Stimulated activated CD4-positive, alpha-beta T cell treated with anti-CD3 and anti-CD28 coated beads, Interleukin-4, amount 100 ng/mL, for 1 hour (primary cell): ENCODE results near the gene OCSTAMP.

Source experiments
- DNase-seq: peaks from one replicate; pipeline ENCODE4 v3.0.0-alpha.2; 2020

OCSTAMP gene

GRCh38 chr20:46507760-46508407 lies 42.6 kb downstream of the OCSTAMP start:
- no peak for DNase-seq

GRCh38 chr20:46505506-46505905 lies 44.9 kb downstream of the OCSTAMP start:
- no peak for DNase-seq

GRCh38 chr20:46501961-46502360 lies 48.5 kb downstream of the OCSTAMP start:
- no peak for DNase-seq

GRCh38 chr20:46501337-46501942 lies 49.0 kb downstream of the OCSTAMP start:
- no peak for DNase-seq

GRCh38 chr20:46494077-46494476 lies 56.4 kb downstream of the OCSTAMP start:
- DNase-seq: no peak

GRCh38 chr20:46491354-46491753 lies 59.1 kb downstream of the OCSTAMP start:
- DNase-seq: no peak
